Suprapubic skin (tissue), 3 donors: ENCODE data around the gene CUL7.
A peak's percentile ranks its signal among the peaks of the same experiment; 100 is the strongest.

Experiments used
- POLR2A ChIP-seq, 2 donors: fragments of 450-650 bp; IDR thresholded peaks; one replicate each; pipeline ENCODE4 v1.6.1; 2017; ENCODE audit warnings: antibody characterized with exemption in 2 of 2, mild to moderate bottlenecking in 2 of 2, moderate library complexity in 2 of 2
- TF ChIP-seq, protein P1 (sequence below), 2 donors: fragments of 200-600 bp in 1 of 2; fragments of 450-650 bp in 1 of 2; sonication (generic) in 1 of 2; IDR thresholded peaks; one replicate each; pipeline ENCODE4 v1.5.1; 2016 to 2019; ENCODE audit warnings: antibody characterized with exemption in 2 of 2, mild to moderate bottlenecking in 1 of 2, moderate library complexity in 1 of 2

DNA sequence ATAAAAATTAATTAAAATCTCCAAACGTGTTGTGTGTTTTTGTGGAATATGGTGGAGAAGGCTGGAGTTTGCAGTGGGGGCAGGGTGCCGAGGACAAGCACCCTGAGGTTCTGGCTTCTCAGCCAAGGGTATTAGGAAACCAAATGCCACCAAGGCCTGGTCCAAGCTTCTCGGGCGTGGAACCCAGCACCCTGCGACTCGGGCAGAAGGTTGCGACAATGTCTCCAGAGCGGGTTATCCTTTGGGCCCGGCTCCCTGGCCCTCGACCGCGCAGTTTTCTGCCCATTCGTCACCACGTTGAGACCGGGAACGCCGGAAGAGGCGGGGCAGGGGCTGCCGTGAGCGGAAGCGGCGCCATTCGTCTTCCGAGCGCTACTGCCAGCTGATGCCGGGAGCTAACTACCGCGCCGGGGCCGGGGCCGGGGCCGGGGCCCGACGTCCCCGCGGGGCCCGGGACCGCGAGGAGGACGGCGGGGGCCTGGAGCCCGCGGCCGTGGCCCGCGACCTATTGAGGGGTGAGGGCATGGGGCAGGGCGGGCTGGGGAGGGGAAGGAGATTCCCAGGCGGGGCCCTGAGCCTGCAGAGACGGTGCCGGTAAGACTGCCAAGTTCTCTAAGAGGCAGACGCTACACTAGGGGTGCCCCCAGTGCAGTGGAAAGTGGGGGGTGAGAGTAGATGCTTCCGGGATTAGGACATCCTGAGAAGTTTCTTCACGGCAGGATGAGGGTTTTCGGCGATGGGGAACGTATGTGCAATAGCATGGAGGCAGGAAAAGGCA lies 32.2 kb downstream of the CUL7 start, which contains the start of gene RRP36:
- TF ChIP-seq, protein P1, sequence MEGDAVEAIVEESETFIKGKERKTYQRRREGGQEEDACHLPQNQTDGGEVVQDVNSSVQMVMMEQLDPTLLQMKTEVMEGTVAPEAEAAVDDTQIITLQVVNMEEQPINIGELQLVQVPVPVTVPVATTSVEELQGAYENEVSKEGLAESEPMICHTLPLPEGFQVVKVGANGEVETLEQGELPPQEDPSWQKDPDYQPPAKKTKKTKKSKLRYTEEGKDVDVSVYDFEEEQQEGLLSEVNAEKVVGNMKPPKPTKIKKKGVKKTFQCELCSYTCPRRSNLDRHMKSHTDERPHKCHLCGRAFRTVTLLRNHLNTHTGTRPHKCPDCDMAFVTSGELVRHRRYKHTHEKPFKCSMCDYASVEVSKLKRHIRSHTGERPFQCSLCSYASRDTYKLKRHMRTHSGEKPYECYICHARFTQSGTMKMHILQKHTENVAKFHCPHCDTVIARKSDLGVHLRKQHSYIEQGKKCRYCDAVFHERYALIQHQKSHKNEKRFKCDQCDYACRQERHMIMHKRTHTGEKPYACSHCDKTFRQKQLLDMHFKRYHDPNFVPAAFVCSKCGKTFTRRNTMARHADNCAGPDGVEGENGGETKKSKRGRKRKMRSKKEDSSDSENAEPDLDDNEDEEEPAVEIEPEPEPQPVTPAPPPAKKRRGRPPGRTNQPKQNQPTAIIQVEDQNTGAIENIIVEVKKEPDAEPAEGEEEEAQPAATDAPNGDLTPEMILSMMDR (IDR thresholded peaks at IDR 0.05): no peak
- peak in 1 of 2 donors; percentile 36 for TF ChIP-seq POLR2A (IDR thresholded peaks at IDR 0.05)
